HTR-8/SVneo (cell line): ENCODE data around the gene WASF1.
"Not testable (repeated sequence)": the region's sequence is repeated elsewhere in the genome, so short reads cannot be mapped to it uniquely, and the experiment has no call there.

Source experiments
- DNase-seq: peaks from one replicate; pipeline ENCODE4 v3.0.0; 2011; ENCODE audit warnings: low spot score, mixed read lengths; ENCODE audit not compliant: insufficient read length
- FAIRE-seq: peaks from 2 replicates; lab custom pipeline; 2011; peaks lifted over from hg19 to GRCh38; lab: Jason Lieb, UNC

Gene WASF1

DNA sequence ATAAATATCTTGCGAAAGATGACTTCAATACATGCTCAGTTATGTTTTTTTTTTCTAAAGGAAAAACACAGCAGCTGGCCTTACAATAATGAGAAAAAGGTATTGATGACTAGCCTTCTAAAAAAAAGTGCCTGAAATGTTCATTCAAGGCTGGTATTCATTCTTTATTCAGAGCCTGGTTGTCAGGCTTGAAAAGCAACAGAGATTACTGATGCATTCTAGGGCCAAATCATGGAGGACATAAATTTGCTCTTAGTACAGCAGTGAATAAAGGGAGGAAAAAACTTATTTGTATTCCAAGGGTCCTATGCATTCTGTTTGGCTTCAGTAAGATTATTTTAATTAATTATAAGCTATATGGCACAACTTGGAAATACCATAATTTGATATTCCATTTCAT, 83.5 kb downstream of the WASF1 start:
- DNase-seq (no peak), FAIRE-seq (no peak)

DNA sequence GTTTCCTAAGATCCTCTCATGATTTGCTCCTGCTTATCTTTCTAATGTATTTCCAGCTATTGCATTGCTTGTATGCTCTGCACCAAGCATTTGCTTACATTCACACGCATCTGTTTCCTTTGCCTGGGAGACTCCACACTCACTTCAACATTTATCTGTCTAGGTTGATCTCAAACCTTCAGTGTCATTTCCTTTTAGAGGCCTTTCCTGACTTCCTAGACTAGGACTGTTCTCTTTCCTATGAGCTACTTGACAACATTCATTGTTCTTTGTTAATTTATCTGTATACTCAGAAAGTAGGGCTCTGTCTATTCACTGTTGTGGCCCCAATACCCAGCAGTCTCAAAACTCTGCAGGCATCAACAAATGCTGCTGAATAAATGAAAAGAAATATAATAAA, 84.4 kb downstream of the WASF1 start:
- FAIRE-seq (no peak), DNase-seq (no peak)

DNA sequence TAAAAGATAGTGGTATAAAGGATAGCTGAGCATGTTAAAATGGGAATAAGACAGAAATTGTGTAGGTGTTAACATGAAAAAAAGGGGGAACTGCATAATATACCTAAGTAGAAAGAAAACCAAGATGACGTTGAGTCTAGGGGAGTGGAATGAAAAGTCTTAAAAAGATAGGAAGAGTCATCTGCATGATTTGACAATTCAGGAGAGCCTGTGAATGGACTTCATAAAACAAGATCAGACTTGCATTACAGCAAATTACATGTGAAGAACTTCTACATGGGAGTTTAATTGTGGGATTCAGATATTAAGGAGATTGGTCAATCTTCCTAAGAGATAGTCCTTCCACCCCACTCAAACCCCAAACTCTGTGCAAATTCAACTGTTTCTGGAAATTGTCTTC, 85.5 kb downstream of the WASF1 start:
- no peak for FAIRE-seq
- no peak for DNase-seq

DNA sequence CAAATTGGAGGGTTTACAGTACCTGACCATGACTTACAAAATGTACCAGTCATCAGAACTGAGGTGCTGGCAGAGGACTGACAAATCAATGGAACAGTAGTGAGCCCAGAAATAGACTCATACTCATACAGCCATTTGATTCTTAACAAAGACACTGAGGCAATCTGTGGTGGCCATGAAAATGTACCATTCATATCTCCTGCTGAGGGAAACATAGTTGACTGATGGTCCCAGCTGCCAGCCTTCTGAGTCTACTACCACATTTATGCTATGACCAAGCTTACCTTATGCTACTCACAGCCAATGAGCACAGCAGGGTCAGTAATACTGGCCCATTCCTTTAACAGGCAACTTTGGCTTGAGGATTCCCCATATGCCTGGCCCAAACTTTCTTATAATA, 88.6 kb downstream of the WASF1 start:
- DNase-seq: no peak
- FAIRE-seq: no peak

DNA sequence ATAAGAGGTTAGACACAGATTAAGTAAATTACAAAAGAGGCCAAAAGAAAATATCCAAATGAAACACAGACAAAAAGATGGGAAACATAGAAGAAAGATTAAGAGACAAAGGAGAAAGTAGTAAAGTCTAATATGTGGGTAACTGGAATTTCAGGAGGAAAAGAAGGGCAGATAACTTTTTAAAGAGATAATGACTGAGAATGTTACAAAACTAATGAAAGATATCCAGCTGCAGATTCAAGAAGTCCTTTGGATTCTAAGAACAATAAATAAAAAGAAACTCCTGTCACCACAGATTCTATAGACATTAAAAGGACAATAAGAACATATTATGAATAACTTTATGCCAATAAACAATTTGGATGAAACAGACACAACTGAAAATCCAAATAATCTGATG, 90.1 kb downstream of the WASF1 start:
- no peak for DNase-seq
- FAIRE-seq: no peak

DNA sequence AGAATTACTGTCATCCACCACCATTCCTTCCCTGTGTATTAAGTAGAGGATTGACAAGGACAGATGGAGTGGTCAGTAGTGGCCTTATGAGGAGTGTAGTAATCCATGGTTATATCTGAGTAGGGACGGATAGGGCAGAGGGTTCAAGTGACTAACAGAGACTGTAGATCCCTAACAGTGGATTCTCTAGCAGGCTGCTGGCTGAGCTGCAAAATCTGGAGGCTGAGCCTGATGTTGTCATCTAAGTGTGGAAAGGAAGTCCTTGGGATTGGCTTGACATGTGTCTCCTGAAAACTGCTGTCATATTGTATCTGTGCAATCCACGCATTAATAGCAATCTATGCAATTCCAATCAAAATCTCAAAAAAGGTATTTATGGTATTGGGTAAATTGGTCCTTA, 94.2 kb downstream of the WASF1 start:
- FAIRE-seq: no peak
- no peak for DNase-seq

DNA sequence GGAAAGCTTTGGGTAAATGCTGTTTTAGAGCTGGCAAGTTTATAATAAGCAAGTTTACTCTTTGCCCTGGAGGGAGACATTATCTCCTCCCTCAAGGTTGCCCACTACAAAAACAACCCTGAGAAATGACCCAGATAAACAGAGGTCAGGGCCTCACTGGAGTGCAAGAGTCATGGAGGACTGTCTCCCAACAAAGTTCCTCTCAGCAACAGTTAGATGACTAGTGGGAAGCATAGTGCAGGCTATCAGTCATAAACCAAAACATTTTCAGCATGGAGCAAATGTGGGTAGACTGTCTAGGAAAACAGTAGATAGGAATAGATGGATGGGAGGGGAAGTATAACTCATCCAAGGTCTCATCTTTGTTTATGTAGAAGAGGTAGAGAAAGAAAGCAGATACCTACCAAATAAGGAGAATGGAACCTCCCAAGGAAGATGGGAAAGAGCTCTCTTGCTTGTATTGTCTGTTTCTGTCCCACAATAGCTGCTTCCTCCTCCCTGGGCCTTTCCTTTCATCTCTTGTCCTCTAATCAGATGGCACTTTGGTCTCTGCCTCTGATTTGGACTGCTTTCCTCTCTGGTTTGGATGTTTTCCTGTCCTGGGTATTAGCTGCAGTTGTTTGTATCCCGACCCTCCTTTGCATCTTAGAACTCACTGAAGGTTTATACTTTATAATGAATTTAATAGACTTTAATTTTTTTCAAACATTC, 95.4 kb downstream of the WASF1 start:
- DNase-seq (no peak), FAIRE-seq (no peak)

DNA sequence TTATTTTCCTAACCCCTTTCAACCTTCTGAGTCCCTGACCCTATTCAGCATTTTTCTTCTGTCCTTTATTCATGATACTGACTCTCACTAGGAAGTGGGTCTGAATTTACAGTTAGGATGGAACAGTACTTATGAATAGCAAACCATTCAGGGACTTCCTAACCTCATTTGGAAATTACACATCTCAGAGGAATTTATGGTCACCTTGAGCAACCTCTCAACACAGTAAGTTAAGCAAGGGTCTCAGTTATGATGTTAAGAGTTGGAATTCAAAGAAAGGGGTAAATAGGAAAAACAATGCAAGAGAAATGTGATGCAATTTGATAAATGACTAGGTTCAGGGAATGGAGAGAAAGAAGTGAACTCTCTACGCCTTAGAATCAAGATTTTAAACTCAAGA, 104.1 kb downstream of the WASF1 start:
- DNase-seq (no peak), FAIRE-seq (no peak)

DNA sequence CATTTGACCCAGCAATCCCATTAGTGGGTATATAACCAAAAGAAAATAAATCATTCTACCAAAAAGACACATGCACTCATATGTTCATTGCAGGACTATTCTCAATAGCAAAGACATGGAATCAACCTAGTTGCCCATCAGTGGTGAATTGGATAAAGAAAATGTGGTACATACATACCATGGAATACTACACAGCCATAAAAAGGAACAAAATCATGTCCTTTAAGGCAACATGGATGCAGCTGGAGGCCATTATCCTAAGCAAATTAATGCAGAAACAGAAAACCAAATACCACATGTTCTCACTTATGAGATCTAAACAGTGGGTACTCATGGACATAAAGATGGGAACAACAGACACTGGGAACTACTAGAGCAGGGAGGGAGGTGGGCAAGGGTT, 106.0 kb downstream of the WASF1 start:
- not testable (repeated sequence) for DNase-seq

DNA sequence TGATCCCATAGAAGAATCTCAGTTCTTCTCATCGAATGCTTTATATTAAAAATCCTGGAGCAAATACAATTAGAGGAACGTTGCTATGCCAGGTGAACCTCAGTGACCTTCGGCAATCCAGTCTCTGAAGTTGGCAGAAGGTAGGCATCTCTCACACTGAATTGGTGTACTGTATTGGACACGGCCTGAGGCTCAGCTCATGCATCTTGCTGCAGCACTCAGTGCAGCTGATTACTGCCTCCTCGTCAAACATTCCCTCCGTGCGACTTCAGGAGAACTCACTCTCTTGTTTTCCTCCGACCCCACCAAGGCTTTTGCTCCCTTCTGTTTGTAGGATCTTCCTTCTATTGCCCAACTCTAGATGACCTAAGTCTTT, 110.9 kb downstream of the WASF1 start:
- no peak for FAIRE-seq
- no peak for DNase-seq

More for the DNA sequence above, 106.0 kb downstream of the WASF1 start:
- FAIRE-seq: not testable (repeated sequence)

DNA sequence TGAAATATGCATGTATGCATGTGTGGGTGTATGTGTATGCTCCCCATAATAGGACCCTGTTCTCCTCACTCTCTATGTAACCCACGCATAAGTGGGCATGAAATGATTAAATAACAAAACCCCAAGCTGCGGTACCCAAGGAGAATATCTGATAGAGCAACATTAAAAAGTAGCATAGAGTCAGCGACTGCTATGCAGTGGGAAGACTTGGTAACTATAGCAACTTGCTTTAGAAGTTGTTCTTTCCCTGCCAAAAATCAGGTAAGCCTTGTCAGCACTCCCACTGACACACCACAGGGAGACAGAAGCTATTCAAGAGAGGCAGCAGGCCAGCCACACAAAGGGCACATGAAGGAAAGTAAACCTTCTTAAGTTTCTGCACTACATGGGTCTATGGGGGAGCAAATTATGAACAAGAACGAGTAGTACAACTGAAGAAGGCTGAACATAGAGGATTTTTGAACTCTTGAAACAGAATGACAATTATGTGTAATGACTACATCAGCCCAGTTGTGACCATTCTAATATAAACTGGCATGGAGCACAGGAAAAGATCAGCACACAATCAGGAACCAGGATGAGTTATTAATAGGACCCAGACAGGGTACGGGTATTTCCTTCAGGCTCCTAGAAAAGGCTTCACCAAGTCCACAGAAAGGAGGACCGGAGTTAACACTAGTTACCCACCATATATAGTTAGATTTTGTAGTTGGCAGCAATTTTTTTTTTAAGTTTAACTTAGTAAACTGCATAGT, 111.5 kb downstream of the WASF1 start:
- DNase-seq: no peak
- no peak for FAIRE-seq

DNA sequence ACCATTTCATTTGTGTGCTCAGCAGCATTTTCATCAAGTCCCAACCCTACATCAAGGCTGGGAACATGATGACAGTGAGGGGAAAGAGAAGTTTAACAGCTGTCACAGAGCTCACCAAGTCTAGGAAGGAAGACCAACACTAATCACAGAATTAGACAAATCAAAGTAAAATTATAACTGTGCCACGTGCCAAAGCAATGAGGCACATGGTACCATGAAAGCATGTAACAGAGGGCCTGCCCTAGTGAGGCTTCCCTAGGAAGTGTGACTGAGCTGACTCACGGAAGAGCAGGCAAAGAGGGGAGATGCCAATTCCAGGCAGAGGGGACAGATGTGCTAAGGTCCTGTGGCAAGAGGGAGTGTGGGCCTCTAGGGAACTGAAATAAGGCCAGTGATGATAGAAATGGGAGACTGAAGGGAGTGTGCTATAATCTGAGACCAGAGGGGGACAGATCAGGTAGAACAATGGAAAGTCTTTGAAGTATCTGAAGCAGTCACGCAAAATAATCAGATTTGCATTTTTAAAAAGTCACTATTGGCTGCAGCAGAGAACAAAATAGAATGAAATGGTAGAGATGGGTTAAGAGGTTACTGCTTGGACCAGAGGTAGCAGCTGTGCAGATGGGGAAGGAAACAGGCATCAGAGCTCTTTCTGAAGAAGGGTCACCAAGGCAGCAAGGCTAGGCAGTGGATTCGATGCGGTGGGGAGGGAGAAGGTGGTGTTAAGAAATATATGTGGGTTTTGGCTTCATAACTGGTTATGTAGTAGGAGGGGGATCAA, 114.5 kb downstream of the WASF1 start:
- FAIRE-seq: no peak
- no peak for DNase-seq

DNA sequence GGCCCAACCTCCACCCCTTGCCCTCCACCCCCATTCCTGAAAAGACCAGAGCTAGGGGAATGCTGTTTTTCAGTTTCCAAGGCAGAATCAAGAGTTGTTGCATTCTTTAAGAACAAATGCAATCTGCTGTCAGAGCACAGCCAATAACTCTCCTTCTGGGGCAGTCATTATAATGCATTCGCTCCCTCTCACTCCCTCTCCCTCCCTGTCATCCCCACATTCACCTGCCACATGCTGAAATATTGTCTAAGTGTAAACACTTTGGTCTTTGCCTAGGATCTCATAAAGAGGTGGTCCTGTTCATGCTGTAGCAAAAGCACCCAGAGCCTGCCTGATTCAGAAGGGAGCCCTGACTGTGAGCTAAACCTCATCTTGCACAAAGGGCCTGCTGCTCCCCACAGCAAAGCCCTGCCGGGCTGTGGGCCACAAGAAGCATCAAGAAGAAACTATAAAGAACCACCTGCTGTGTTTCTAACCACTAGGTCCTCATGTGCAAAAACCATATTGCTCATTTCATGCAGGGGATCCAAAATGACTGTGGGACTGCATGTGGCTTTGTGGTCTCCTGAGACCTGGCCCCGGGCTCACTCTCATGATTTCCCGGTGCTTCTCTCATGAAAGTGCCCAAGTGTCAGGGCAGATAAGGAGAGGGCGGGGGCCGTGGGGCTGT, 115.7 kb downstream of the WASF1 start:
- DNase-seq: no peak
- FAIRE-seq: no peak

DNA sequence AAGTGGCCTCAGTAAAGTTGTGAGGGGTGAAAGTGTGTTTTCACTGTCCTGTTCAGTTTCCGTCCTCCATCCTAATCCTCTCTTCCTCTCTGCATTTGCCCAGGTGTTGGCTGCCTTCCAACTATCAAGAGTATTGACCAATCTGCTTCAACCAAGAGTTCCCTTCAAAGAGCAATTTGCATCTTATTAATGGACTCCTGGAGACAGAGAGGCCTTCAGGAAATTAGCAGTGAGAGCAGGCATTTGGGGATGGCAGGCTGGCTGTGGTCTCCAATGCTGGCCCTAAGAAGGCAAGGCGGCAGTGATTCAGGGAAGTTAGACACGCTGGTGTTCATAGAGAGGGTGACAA, 124.1 kb downstream of the WASF1 start:
- peak; percentile 20 for FAIRE-seq

DNA sequence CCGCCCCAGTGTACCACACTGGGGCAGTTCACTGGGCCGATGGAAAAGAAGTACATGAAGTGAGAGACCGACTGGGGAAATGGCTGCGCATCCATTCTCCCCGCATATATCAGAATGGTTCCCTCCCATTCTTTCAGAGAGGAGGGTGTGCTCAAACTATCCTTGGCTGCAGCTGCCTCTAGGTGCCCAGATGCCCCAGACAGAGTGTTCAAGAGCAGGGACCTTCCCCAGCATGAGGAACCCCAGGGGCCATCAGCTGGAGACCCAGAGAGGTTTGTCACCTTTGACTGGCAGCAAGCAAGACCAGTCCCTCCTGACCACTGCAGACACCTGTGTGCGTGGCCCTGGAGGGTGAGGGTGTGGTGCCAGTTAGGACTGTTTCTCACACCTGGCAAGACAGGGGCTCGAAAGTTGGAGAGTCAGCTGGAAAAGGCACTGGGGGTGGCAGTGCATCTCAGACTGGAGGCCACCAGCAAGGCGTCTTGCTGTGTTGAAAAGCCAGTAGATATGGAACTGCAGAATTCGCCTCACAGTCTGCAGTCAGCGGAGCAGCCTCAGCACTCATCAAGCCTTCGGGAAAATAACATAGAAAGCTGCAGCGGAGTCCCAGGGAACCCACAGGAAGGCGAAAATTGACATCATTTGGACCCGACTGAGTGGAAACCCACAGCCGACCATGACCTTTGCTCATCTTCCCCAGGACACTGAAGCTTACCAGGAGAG, 124.6 kb downstream of the WASF1 start:
- DNase-seq (no peak), FAIRE-seq (no peak)

More for the DNA sequence above, 124.1 kb downstream of the WASF1 start:
- no peak for DNase-seq

DNA sequence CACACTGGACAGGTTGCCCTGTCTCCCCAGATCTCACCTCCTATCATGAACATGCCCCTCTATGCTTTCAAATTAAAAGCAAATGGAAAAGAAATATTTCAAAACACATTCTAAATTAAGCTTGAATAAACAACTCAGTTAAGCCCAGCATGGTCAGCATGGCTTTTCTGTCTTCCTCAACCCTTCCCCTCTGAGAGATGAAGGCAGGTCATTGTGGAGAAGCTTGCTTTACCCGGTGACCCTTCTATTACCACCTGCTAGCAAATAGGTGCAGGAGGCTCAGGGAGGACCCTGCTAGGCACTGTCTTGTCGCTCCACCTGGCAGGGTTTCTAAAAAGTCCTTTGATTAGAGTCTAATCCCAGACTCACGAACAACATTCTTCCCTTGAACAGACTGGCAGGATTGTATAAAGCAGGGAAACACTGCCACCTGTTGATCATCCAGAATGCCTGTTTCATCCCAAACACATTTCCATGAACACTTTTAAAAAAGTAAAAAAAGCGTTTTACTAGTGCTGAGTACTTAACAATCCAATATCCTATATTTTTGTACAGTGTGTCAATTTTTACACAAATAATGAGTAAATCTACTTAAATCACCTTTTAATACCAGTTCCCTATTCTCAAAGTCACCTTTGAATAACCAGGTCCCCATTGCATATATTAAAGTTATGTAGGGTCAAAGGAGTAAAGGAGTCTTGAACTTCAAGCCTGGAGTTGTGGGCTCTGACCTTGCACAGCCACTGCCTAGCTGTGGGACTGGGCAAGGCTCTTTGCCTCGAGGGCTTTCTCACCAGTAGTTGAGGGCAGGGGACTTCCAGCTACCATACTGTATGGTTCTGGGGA, 125.9 kb downstream of the WASF1 start:
- FAIRE-seq (no peak), DNase-seq (peak; percentile 62)

DNA sequence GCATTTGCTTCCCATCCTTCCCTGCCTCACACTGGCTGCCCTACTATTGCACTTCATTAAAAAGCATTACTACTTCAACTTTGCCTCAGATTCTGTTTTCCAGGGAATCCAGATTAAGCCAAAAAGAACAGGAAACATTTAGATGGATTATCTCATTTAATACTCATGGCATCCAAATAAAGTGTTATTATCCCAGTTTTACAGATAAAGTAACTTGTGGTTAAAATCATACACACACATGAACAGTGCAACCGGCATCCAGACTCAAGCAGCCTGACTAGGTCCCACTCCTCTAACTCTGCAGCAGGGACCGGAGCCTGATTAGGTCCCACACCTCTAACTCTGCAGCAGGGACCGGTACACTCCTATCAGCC, 129.0 kb downstream of the WASF1 start:
- no peak for FAIRE-seq
- no peak for DNase-seq
